ENCODE results near the gene PHB1.
A peak's percentile ranks its signal among the peaks of the same experiment; 100 is the strongest.
"Not testable (repeated sequence)": the region's sequence is repeated elsewhere in the genome, so short reads cannot be mapped to it uniquely, and the experiment has no call there.

Gene PHB1

DNA sequence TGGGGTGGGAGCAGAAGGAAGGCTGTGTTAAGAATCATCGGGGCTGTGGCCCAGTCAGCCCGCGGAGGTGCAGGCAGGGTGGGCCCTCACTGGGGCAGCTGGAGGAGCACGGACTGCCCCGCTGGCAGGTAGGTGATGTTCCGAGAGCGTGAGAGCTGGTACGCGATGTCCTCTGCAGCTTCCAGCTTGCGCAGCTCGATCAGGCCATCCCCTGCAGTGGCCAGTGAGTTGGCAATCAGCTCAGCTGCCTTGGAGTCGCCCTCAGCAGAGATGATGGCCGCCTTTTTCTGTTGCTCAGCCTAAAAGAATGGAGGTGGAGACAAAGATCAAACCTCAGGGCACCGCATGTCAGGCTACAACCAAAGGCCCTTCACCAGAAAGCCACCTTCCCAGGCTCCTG lies 9.8 kb downstream of the PHB1 start:
- no peaks in the 10 kb centered on the region for H3K9me3 Mint-ChIP-seq
- H3K36me3 Mint-ChIP-seq = peaks cover 69 to 83% of the 10 kb centered on the region in 2 donors
- no peak for ATAC-seq (replicated peaks)
- peak overlapping the region; percentile 71 for H3K27ac Mint-ChIP-seq
- no peak for DNase-seq
- H3K4me3 Mint-ChIP-seq = no peak overlapping the region
- H3K4me1 Mint-ChIP-seq = peaks cover 35 to 63% of the 10 kb centered on the region in 2 donors
- H3K27me3 Mint-ChIP-seq = no peaks in the 10 kb centered on the region

DNA sequence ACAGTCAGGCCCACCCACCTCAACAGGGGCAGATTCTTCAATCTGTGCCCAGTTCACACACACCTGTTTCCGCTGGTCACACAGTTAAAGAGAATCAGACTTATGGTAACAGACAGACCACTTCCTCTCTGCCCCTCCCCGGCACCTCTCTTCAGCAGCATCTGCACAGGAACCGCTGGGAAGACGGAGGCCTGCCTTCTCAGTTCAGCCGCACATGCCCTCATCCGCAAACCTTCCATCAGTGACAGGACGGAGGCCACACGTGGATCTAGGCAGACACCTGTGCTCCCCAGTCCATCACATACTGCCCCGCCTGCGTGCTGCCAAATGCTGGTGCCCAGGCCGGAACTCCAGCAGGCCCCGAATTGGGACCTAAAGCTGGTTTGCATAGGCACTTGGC lies 10.3 kb downstream of the PHB1 start:
- Mint-ChIP-seq H3K27me3 (no peaks in the 10 kb centered on the region), H3K27ac (peak overlapping the region; percentile 71), H3K36me3 (peaks cover 68 to 84% of the 10 kb centered on the region in 2 donors), H3K4me1 (peaks cover 36 to 61% of the 10 kb centered on the region in 2 donors), H3K9me3 (no peaks in the 10 kb centered on the region), H3K4me3 (peak overlapping the region in 1 of 2 donors; percentile 60)
- no peak for DNase-seq
- peak; percentile 72 to 75 for ATAC-seq (replicated peaks)

DNA sequence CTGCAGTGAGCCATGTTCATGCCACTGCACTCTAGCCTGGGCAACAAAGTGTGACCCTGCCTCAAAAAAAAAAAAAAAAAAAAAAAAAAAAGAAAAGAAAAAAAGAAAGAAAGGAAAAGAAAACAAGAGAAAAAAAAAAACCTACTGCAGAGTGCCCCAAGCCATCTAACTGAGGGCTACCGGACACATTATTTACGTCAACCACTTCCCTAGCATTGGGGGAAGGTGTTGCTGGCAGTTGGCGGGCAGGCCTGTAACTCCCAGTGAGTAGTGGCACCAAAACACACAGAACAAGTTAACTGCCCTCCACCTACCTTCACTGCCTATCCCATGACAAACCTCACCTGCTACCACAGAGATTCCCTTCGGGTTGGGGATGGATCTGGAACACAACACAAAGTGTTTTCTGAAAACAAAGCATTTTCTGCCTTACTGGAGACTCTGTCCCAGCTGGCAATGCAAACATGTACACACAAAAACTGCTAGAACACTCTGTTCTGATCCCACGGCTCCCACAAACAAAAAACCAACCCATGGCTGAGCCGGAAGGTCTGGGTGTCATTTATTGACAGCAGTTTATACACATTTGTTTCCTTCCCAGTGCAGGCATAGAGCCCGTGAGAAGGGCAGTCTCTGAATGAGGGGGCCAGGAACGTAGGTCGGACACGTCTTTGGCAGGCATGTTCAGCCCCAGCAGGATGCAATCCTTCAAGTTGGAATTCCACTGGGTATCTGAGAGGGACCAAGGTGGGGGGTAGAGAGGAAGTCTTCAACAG lies 11.0 kb downstream of the PHB1 start:
- Mint-ChIP-seq H3K9me3 (no peaks in the 10 kb centered on the region), H3K27me3 (no peaks in the 10 kb centered on the region), H3K4me1 (peaks cover 31 to 55% of the 10 kb centered on the region in 2 donors), H3K36me3 (peaks cover 61 to 78% of the 10 kb centered on the region in 2 donors), H3K27ac (peak overlapping the region; percentile 71), H3K4me3 (no peak overlapping the region)
- ATAC-seq (replicated peaks) (no peak), DNase-seq (no peak)

DNA sequence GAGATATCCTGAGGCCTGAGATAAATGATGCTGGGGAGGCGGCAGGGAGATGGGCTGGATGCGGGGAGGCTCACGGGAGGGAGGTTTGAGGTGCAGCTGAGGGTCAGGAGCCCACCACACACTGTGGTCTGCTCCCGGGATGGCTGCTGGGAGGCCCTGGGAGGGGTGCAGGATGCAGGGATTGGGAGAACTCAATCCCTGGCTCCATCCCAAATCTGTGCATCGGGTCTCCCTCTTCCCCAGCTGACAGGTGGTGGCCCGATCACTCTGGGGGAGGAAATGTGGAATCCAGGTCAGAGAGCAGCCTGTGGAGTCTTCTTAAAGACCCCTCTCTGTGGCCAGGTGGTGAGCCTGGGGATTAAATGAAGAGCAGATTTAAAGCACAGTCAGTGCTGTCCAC lies 12.0 kb downstream of the PHB1 start:
- Mint-ChIP-seq H3K9me3 (no peaks in the 10 kb centered on the region), H3K4me1 (peaks cover 22 to 45% of the 10 kb centered on the region in 2 donors), H3K36me3 (peaks cover 53 to 68% of the 10 kb centered on the region in 2 donors), H3K27me3 (no peaks in the 10 kb centered on the region), H3K27ac (no peak overlapping the region), H3K4me3 (no peak overlapping the region)
- ATAC-seq (replicated peaks) (no peak), DNase-seq (no peak)

DNA sequence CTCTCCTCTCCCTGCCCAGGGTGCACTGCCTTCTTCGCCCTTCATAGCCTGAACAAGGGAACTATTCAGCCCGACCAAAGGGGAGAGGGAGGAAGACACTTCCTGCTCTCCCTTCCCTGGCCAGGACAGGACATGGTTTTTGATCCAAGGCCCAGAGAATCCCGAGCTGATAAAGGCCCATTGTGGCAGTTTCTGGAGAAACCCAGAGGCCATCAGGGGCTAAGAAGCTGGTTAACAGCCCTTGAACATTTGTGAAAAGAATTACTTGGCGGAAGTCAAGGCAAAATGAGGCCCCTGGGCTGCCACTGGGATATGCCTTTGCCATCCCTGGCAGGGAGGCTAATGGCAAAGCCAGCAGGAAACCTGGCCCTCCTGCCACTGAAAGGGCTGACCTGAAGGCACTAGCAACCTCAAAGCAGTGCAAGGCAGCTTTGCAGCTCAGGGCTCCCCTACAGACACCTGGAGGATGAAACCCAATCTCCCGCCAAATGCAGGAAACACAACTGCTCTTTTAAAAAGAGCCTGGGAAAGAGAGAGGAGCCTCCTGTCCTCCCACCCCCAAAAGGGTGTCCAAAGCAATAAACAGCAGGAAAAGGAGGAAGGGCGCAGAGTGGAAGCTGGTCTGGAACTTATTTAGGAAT lies 12.6 kb downstream of the PHB1 start:
- DNase-seq (no peak), ATAC-seq (replicated peaks) (no peak)
- Mint-ChIP-seq H3K27ac (no peak overlapping the region), H3K9me3 (no peaks in the 10 kb centered on the region), H3K36me3 (peaks cover 52 to 64% of the 10 kb centered on the region in 2 donors), H3K4me3 (no peak overlapping the region), H3K27me3 (no peaks in the 10 kb centered on the region), H3K4me1 (peaks cover 23 to 47% of the 10 kb centered on the region in 2 donors)

DNA sequence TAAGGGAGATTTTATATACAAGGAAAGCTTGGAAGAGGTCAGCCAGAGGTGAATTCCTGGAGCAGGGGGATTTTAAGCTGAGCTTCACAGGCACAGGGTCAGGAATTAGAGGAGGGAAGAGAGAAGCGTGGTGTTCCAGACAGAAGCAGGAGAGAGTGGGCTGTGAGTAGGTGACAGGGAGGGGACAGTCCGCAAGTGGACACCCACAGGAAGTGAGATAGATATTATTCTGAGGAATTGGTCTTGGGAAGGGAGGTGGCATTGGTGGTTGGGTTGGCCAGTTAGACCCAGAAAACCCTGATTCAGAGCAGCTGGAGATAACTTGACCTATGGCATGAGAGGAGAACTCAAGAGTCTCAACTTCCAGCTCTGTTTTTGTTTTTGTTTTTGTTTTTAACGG lies 14.7 kb downstream of the PHB1 start:
- Mint-ChIP-seq H3K27me3 (no peaks in the 10 kb centered on the region), H3K4me1 (peaks cover 18 to 32% of the 10 kb centered on the region in 2 donors), H3K27ac (no peak overlapping the region)

DNA sequence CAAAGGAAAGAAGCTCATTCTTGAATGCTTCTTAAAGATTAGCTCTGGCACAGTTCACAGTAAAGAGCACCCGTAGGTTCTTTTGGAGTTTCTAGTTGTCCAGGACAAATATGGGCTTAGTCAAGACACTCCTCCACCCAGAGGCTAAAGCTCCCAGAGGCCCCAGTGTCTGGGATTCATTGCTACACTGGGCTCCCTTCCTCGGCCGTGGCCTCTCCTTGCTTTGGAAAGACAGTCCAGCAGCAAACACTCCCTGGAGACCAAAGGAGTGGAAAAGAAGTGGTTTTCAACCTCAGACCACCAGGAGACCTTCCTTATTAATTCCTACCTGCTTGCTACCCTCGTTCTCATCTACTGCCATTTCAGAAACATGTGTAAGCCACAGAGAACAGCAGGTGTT lies 17.1 kb downstream of the PHB1 start:
- H3K4me1 Mint-ChIP-seq = peaks cover 17 to 20% of the 10 kb centered on the region in 2 donors
- no peaks in the 10 kb centered on the region for H3K9me3 Mint-ChIP-seq
- no peak overlapping the region for H3K27ac Mint-ChIP-seq
- no peaks in the 10 kb centered on the region for H3K27me3 Mint-ChIP-seq
- ATAC-seq (replicated peaks) = no peak
- DNase-seq = no peak
- no peak overlapping the region for H3K4me3 Mint-ChIP-seq
- H3K36me3 Mint-ChIP-seq = peaks cover 14 to 22% of the 10 kb centered on the region in 2 donors

More for the DNA sequence above, 14.7 kb downstream of the PHB1 start:
- H3K4me3 Mint-ChIP-seq = no peak overlapping the region
- ATAC-seq (replicated peaks) (no peak), DNase-seq (no peak)
- peaks cover 36 to 45% of the 10 kb centered on the region in 2 donors for H3K36me3 Mint-ChIP-seq
- H3K9me3 Mint-ChIP-seq = no peaks in the 10 kb centered on the region

DNA sequence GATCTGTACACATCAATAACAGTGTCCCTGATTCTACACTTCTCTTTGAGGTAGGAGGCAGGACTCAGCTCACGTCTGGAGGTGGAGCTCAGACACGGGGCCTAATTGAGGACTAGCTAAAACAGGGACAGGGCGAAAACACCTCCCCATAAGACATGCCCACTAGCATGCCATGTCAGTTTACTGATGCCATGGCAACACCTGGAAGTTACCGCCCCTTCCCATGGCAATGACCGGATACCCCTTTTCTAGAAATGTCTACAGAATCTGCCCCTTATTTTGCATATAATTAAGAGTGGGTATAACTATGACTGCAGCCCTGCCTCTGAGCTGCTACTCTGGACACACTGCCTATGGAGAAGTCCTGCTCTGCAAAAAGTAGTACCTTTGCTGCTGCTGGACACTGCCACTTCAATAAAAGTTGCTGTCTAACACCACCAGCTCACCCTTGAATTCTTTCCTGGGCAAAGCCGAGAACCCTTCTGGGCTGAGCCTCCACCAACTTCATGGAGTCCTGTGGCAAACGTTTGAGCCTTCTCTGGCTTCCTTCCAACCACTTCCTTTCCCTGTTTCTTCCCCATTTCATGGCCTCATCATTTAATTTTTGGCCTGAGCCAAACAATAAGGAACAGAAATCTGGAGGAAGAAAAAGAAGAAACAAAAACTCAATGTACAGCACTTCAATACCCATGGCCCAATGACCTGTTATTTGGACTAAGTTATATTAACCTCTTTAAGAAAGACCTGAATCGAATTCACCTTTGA lies 21.0 kb downstream of the PHB1 start:
- no peak overlapping the region for H3K4me3 Mint-ChIP-seq
- no peak for ATAC-seq (replicated peaks)
- DNase-seq = no peak
- H3K9me3 Mint-ChIP-seq = peaks cover 0 to 4% of the 10 kb centered on the region in 2 donors
- H3K27ac Mint-ChIP-seq = peak overlapping the region; percentile 57
- H3K36me3 Mint-ChIP-seq = peaks cover 0 to 4% of the 10 kb centered on the region in 2 donors
- H3K4me1 Mint-ChIP-seq = peaks cover 34 to 56% of the 10 kb centered on the region in 2 donors
- no peaks in the 10 kb centered on the region for H3K27me3 Mint-ChIP-seq

DNA sequence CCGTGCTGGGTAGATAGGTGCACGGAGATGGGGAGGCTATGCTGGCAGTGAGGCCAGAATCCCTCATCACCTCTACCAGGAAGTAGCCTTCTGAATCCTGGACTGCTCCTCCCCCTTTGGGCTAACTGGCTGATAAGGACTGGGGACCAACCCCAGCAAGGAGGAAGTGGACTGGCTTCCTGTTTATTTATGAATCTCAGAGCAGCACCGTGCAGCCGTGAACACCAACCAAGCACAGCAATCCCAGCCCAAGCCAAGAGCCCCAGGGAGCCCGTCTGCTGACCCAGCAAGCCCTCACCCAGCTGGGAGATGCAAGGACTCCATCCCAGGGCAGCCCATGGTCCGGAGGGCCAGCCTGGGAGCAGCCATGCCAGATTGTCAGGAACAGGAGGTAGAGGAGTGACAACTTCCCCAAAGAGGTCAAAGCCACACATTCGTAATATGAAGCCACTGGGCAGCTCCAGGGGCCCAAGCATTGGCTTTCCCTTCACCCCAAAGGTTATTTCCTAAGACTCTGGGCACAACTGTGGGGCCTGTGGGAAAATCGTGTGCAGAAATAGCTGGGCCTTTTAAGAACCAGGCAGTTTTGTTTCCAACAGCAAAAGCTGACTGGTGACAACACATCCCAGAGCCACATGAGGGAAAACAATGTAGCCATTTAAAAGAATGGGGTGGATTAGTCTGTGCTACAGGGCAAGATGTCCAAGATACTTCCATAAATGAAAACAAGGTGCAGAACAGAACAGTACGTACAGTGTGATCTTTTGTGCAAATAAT lies 23.9 kb downstream of the PHB1 start:
- Mint-ChIP-seq H3K36me3 (peaks cover 2 to 14% of the 10 kb centered on the region in 2 donors), H3K4me3 (peak overlapping the region; percentile 87 to 89), H3K27me3 (no peaks in the 10 kb centered on the region), H3K9me3 (peaks cover 2 to 4% of the 10 kb centered on the region in 2 donors), H3K27ac (peak overlapping the region; percentile 99), H3K4me1 (peaks cover 56 to 76% of the 10 kb centered on the region in 2 donors)
- ATAC-seq (replicated peaks) (peak; percentile 59), DNase-seq (peak; percentile 30)

DNA sequence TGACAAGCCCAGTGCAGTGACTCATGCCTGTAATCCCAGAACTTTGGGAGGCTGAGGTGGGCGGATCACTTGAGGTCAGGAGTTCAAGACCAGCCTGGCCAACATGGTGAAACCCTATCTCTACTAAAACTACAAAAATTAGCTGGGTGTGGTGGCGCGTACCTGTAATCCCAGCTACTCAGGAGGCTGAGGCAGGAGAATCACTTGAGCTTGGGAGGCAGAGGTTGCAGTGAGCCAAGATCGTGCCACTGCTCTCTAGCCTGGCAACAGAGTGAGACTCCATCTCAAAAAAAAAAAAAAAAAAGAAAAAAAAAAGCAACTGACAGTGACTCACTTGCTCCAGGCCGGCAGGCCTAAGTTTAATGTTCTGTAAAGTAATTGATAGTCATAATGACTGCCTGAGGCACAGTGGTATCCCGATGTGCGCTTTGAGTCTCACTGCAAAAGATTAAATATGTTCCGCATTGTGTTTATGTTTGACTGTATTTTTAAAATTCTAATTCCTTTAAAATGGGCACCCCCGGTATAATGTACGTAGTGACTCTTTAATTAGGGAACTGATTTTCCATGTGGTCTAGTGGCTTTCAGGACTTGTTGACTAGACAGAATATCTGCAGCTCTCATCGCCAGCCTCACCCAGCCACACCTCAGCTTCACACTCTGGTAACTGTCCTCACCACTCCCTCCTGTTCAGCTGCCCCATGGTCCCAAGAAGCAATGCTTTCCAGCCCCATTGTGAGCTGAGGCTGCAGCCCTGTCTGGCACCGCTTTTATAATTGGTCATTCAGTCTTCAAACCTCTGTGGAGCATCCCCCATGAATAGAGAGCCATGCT lies 25.0 kb downstream of the PHB1 start:
- H3K27ac Mint-ChIP-seq = peak overlapping the region; percentile 99
- not testable (repeated sequence) for H3K27me3 Mint-ChIP-seq, H3K9me3 Mint-ChIP-seq
- H3K4me3 Mint-ChIP-seq = peak overlapping the region; percentile 87 to 89
- peaks cover 2 to 14% of the 10 kb centered on the region in 2 donors for H3K36me3 Mint-ChIP-seq
- peaks cover 52 to 76% of the 10 kb centered on the region in 2 donors for H3K4me1 Mint-ChIP-seq
- DNase-seq (peak; percentile 26), ATAC-seq (replicated peaks) (peak; percentile 61)

DNA sequence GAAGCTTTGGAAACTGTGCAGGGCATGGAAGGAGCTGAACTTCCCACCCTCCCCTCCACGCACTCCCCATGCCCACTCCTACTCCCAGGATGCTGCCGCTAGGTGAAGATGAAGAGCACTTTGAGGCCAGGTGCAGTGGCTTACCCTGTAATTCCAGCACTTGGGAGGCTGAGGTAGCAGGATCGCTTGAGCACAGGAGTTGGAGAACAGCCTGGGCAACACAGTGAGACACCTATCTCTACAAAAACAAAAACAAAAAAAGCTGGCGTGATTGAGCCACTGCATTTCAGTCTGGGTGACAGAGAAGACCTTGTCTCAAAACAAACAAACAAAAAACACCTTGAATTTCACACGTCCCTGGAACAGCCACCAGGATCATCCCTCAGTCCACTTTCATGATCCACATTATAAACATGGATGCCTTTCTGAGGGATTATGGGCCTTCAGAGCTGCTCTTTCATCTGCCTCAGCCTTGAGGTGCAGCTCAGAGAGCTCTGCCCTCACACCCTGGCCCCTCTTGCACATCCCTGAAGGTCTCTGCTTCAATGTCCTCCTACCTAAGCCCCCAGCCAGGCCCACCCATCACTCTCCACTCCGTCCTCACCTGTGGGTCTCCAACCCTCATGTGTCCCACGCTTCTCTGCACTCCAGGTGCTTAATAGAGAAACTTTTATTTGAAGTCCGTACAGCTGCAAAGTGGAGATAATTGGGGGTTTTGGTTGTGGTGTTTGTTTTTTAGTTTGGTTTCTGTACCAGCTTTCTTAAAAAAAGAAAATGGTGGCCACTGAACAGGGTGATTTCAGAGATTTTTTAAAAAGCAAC lies 25.8 kb downstream of the PHB1 start:
- Mint-ChIP-seq H3K27me3 (no peaks in the 10 kb centered on the region), H3K27ac (peak overlapping the region; percentile 99), H3K36me3 (peaks cover 2 to 14% of the 10 kb centered on the region in 2 donors), H3K4me1 (peaks cover 49 to 74% of the 10 kb centered on the region in 2 donors), H3K9me3 (peaks cover 2 to 4% of the 10 kb centered on the region in 2 donors), H3K4me3 (peak overlapping the region; percentile 73 to 78)
- DNase-seq (no peak), ATAC-seq (replicated peaks) (no peak)

DNA sequence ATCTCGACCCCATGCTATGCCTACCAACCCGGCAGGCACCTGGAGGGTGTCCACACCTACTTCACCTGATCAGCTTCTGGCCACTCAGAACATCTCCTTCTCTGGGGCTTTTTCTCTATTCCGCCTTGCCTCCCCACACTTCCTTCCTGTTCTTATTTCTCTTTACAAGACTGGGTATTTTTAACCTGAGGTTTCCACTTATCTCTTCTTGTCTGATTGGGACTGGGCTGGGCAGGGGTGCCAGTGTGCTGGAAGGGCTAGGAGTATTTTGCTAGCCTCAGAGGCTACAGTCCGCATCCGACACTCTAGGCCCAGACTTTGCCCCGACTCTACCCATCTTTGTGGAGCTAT lies 26.4 kb downstream of the PHB1 start:
- DNase-seq = peak; percentile 32
- Mint-ChIP-seq H3K9me3 (peaks cover 2 to 4% of the 10 kb centered on the region in 2 donors), H3K4me1 (peaks cover 45 to 74% of the 10 kb centered on the region in 2 donors), H3K27ac (peak overlapping the region; percentile 99), H3K4me3 (peak overlapping the region; percentile 73 to 78), H3K36me3 (peaks cover 2 to 14% of the 10 kb centered on the region in 2 donors), H3K27me3 (no peaks in the 10 kb centered on the region)
- peak; percentile 74 to 80 for ATAC-seq (replicated peaks)
